H1 (cell line): ENCODE data around the gene PKD1. TPM values are rescaled to one million over a fixed set of nuclear protein-coding genes. Genes with fewer than 3 reads are reported as not detected.
"Not testable (repeated sequence)": the region's sequence is repeated elsewhere in the genome, so short reads cannot be mapped to it uniquely, and the experiment has no call there.

Source experiments
- CTCF ChIA-PET: fragments of 300-600 bp; sonication (Branson Sonifier 250); formaldehyde crosslinking; loops from one replicate; lab custom pipeline; 2021; ENCODE audit not compliant: partially characterized antibody; lab: Charles Lee
- POLR2A ChIA-PET: fragments of 300-600 bp; sonication (Branson Sonifier 250); formaldehyde crosslinking; loops from one replicate; lab custom pipeline; 2021; ENCODE audit warnings: inconsistent platforms; ENCODE audit not compliant: partially characterized antibody; lab: Charles Lee
- DNase-seq, 2 experiments: peaks; one replicate each; pipeline versions ENCODE4 v3.0.0 to v3.0.0-alpha.2; 2010 to 2022; ENCODE audit warnings: low spot score in 2 of 2, low read depth in 1 of 2, mixed read lengths in 1 of 2
- FAIRE-seq: peaks from 2 replicates; lab custom pipeline; 2011; peaks lifted over from hg19 to GRCh38; lab: Jason Lieb, UNC
- H2AFZ ChIP-seq: 2 replicates; pipeline ENCODE4 v1.8.1; 2012; ENCODE audit warnings: low read length, inconsistent platforms
- H2AK5ac ChIP-seq: 2 replicates; pipeline ENCODE4 v1.6.1; 2013; ENCODE audit warnings: low read depth, low read length
- H2BK120ac ChIP-seq: replicated peaks from 2 replicates; pipeline ENCODE3; 2013; ENCODE audit warnings: low read depth, low read length, inconsistent platforms
- H2BK12ac ChIP-seq: 2 replicates; pipeline ENCODE4 v1.6.1; 2013; ENCODE audit warnings: low read depth, low read length
- H2BK15ac ChIP-seq: 2 replicates; pipeline ENCODE4 v1.6.1; 2013; ENCODE audit warnings: low read length
- H2BK20ac ChIP-seq: 2 replicates; pipeline ENCODE4 v1.6.1; 2013; ENCODE audit warnings: low read length
- H2BK5ac ChIP-seq: 2 replicates; pipeline ENCODE4 v1.6.1; 2013; ENCODE audit warnings: low read depth, low read length
- H3K14ac ChIP-seq: 2 replicates; pipeline ENCODE4 v1.6.1; 2013; ENCODE audit warnings: inconsistent platforms; ENCODE audit not compliant: insufficient read length
- H3K18ac ChIP-seq: 2 replicates; pipeline ENCODE4 v1.6.1; 2013; ENCODE audit warnings: low read length; ENCODE audit errors: extremely low read depth
- H3K23ac ChIP-seq: 2 replicates; pipeline ENCODE4 v1.6.1; 2013; ENCODE audit warnings: inconsistent platforms; ENCODE audit not compliant: insufficient read length
- H3K23me2 ChIP-seq: 2 replicates; pipeline ENCODE4 v1.6.1; 2013; ENCODE audit warnings: low read depth, low read length
- H3K27ac ChIP-seq: 2 replicates; pipeline ENCODE4 v1.6.1; 2011; ENCODE audit warnings: low read depth, low read length, inconsistent platforms
- H3K27me3 ChIP-seq, 4 experiments: replicated peaks in 1 of 4; 1 replicate in 1 of 4; 2 replicates in 3 of 4; pipeline versions ENCODE4 v1.6.1 to v1.8.1; 2011 to 2013; ENCODE audit warnings: low read length in 3 of 4, mild to moderate bottlenecking in 3 of 4, inconsistent platforms in 2 of 4, mixed read lengths in 2 of 4, moderate library complexity in 1 of 4; ENCODE audit not compliant: control insufficient read depth in 3 of 4, insufficient read depth in 3 of 4; ENCODE audit errors: extremely low read depth in 1 of 4
- H3K36me3 ChIP-seq, 4 experiments: 2 replicates each; pipeline versions ENCODE4 v1.6.1 to v1.8.1; 2011 to 2013; ENCODE audit warnings: mild to moderate bottlenecking in 4 of 4, low read length in 3 of 4, moderate library complexity in 2 of 4, control low read depth in 1 of 4, inconsistent platforms in 1 of 4; ENCODE audit not compliant: insufficient read depth in 4 of 4, control insufficient read depth in 2 of 4
- H3K4ac ChIP-seq: replicated peaks from 2 replicates; pipeline ENCODE3; 2013; ENCODE audit warnings: low read length, low read depth, mixed read lengths, inconsistent platforms; ENCODE audit not compliant: insufficient read length
- H3K4me1 ChIP-seq, 4 experiments: replicated peaks in 1 of 4; 1 replicate in 1 of 4; 2 replicates in 3 of 4; pipeline versions ENCODE4 v1.6.1 to v1.8.1; 2011 to 2013; ENCODE audit warnings: low read length in 3 of 4, inconsistent platforms in 2 of 4, mixed read lengths in 1 of 4; ENCODE audit not compliant: insufficient read depth in 4 of 4, control insufficient read depth in 3 of 4
- H3K4me2 ChIP-seq, 2 experiments: 2 replicates each; pipeline versions ENCODE4 v1.6.1 to v1.8.1; 2011 to 2013; ENCODE audit warnings: low read depth in 2 of 2, low read length in 2 of 2, control low read depth in 1 of 2, inconsistent platforms in 1 of 2, mild to moderate bottlenecking in 1 of 2; ENCODE audit not compliant: insufficient read depth in 1 of 2
- H3K4me3 ChIP-seq, 4 experiments: fragments of 200-600, 300-600 bp in 1 of 4; sonication (generic), shearing (Covaris generic), sonication (Bioruptor Twin) in 1 of 4; 2 replicates each; pipeline versions ENCODE4 v1.5.1 to v1.8.1; 2011 to 2016; ENCODE audit warnings: low read length in 4 of 4, low read depth in 3 of 4, control low read depth in 2 of 4, inconsistent platforms in 2 of 4, mild to moderate bottlenecking in 2 of 4, mixed read lengths in 1 of 4, moderate library complexity in 1 of 4; ENCODE audit not compliant: insufficient read depth in 2 of 4; ENCODE audit errors: extremely low read depth in 1 of 4
- H3K56ac ChIP-seq: replicated peaks from 2 replicates; pipeline ENCODE3; 2013; ENCODE audit warnings: low read depth, mild to moderate bottlenecking, mixed read lengths, low read length, inconsistent platforms; ENCODE audit not compliant: insufficient read length
- H3K79me1 ChIP-seq: 2 replicates; pipeline ENCODE4 v1.6.1; 2013; ENCODE audit warnings: low read depth, low read length, control low read depth
- H3K79me2 ChIP-seq, 2 experiments: 2 replicates each; pipeline versions ENCODE4 v1.6.1 to v1.8.1; 2012 to 2013; ENCODE audit warnings: low read length in 2 of 2, mild to moderate bottlenecking in 2 of 2, inconsistent platforms in 1 of 2; ENCODE audit not compliant: insufficient read depth in 2 of 2, control insufficient read depth in 1 of 2
- H3K9ac ChIP-seq, 4 experiments: replicated peaks in 1 of 4; 1 replicate in 1 of 4; 2 replicates in 3 of 4; pipeline versions ENCODE4 v1.6.1 to v1.8.1; 2011 to 2013; ENCODE audit warnings: low read depth in 3 of 4, low read length in 3 of 4, control low read depth in 2 of 4, mild to moderate bottlenecking in 2 of 4, moderate library complexity in 2 of 4, inconsistent platforms in 1 of 4; ENCODE audit errors: extremely low read depth in 1 of 4
- H3K9me3 ChIP-seq, 2 experiments: 2 replicates each; pipeline versions ENCODE4 v1.6.1 to v1.8.1; 2012 to 2013; ENCODE audit warnings: mild to moderate bottlenecking in 2 of 2, moderate library complexity in 2 of 2, control low read depth in 1 of 2, inconsistent platforms in 1 of 2, low read depth in 1 of 2, low read length in 1 of 2, mixed read lengths in 1 of 2; ENCODE audit not compliant: insufficient read depth in 2 of 2
- H4K20me1 ChIP-seq, 2 experiments: replicated peaks in 1 of 2; 2 replicates each; pipeline versions ENCODE3 to v1.8.1; 2011 to 2013; ENCODE audit warnings: inconsistent platforms in 2 of 2, low read length in 2 of 2, mild to moderate bottlenecking in 1 of 2; ENCODE audit not compliant: insufficient read depth in 2 of 2, control insufficient read depth in 1 of 2
- H4K5ac ChIP-seq: 2 replicates; pipeline ENCODE4 v1.6.1; 2013; ENCODE audit warnings: low read length, low read depth, mixed read lengths, inconsistent platforms; ENCODE audit not compliant: insufficient read length
- H4K8ac ChIP-seq: 2 replicates; pipeline ENCODE4 v1.8.0; 2013; ENCODE audit warnings: mild to moderate bottlenecking, moderate library complexity, low read length, inconsistent platforms; ENCODE audit not compliant: insufficient read depth; ENCODE audit errors: extremely low read depth
- H4K91ac ChIP-seq: replicated peaks from 2 replicates; pipeline ENCODE3; 2013; ENCODE audit warnings: low read length, mixed read lengths, inconsistent platforms; ENCODE audit not compliant: insufficient read length
- WGBS, 2 experiments: shearing (Covaris generic) in 1 of 2; methylation state at CpG; one replicate each; pipeline versions ENCODE4 v1.1.6 to v1.1.7; 2013 to 2015; ENCODE audit warnings: low lambda C conversion rate in 2 of 2, mixed read lengths in 2 of 2, inconsistent platforms in 1 of 2, low coverage in 1 of 2, missing lambda C conversion rate in 1 of 2; ENCODE audit not compliant: insufficient replicate concordance in 2 of 2, insufficient coverage in 1 of 2, insufficient read length in 1 of 2; ENCODE audit errors: extremely low coverage in 1 of 2, missing lambda C conversion rate in 1 of 2; 5-methylcytosine and 5-hydroxymethylcytosine counted together
- polyA plus RNA-seq, 7 experiments: library from polyadenylated mRNA; depleted of rRNA in 3 of 7; stranded (reverse) in 5 of 7; unstranded in 2 of 7; fragments of >200 nt in 5 of 7; fragments of 200-250 nt in 2 of 7; gene quantifications; 1 replicate in 5 of 7; 2 replicates in 1 of 7; 4 replicates in 1 of 7; pipeline versions ENCODE4 v1.2.1 to v1.2.3, GENCODE V29; 2011 to 2013; ENCODE audit warnings: missing spikeins in 2 of 7, mixed read lengths in 2 of 7
- total RNA-seq: library from RNA; stranded (reverse); fragmentation: NEBNext Ultra II Directional; extraction: Animal tissue kit (Norgen Biotek cat#: 25700); gene quantifications from 2 replicates; pipeline ENCODE4 v1.2.1, GENCODE V29; 2021

PKD1 gene
- total and polyA plus RNA-seq, 2 of the 8 experiments (the other 6 are each of a cell fraction or from before 2014, with no cell fraction given) = 40.6 to 52.7 TPM

GRCh38 chr16:2126928-2127556 is 8.7 kb downstream of the PKD1 start:
- H3K79me2 ChIP-seq = peaks cover 0 to 22% of the 10 kb centered on the region in 2 experiments; a peak in 2 of 4 replicates

More at GRCh38 chr16:2126928-2127556, 8.7 kb downstream of the PKD1 start:
- H4K5ac ChIP-seq, DNase-seq, H2AFZ ChIP-seq, H3K14ac ChIP-seq, H3K56ac ChIP-seq, FAIRE-seq, H3K4me2 ChIP-seq, H3K4ac ChIP-seq, H3K27me3 ChIP-seq, H2BK120ac ChIP-seq, H3K79me1 ChIP-seq, H3K36me3 ChIP-seq, H3K4me3 ChIP-seq, H4K91ac ChIP-seq, H3K9me3 ChIP-seq, H3K23ac ChIP-seq, H4K20me1 ChIP-seq, H3K9ac ChIP-seq, H3K23me2 ChIP-seq: not testable (repeated sequence)
- peak overlapping the region; percentile 29; the same call in 1 of the 2 replicates for H3K27ac ChIP-seq
- WGBS, 2 experiments = 89% methylated on average over 24 of the region's 31 CpGs; no CpG with 5 or more reads in 1 of the 2 experiments
- 0 out of 2 replicates have a peak overlapping the region, but pooled peaks have one; percentile 46 for H2BK15ac ChIP-seq
- H3K4me1 ChIP-seq = peaks cover 0 to 23% (median 14%) of the 10 kb centered on the region in 4 experiments; a peak in 6 of 7 replicates
- CTCF ChIA-PET = interaction anchor here (1.0 kb wide), 1 partner anchor 13 kb away, joined by 5 read pairs; no protein-coding TSS in a partner anchor
- H2AK5ac ChIP-seq = peak overlapping the region; percentile 82; the same call in 1 of the 2 replicates
- peak overlapping the region; percentile 51; the same call in 1 of the 2 replicates for H4K8ac ChIP-seq
- POLR2A ChIA-PET = interaction anchor here (1.2 to 1.5 kb wide), 2 partner anchors 25 to 54 kb away, joined by 3 to 4 read pairs; no protein-coding TSS in a partner anchor
- peak overlapping the region; percentile 48; the same call in 1 of the 2 replicates for H2BK20ac ChIP-seq
- peak overlapping the region; percentile 78; the same call in 1 of the 2 replicates for H2BK5ac ChIP-seq
- peak overlapping the region; percentile 60; the same call in 1 of the 2 replicates for H2BK12ac ChIP-seq
- peak overlapping the region; percentile 19; the same call in 1 of the 2 replicates for H3K18ac ChIP-seq
